Stimulated activated CD4-positive, alpha-beta T cell treated with anti-CD3 and anti-CD28 coated beads, Interleukin-2, amount 100 ng/mL, for 24 hours (primary cell): ENCODE results near the gene TAF6.
A peak's percentile ranks its signal among the peaks of the same experiment; 100 is the strongest.

Experiments
- DNase-seq, 2 donors: peaks; one replicate each; pipeline ENCODE4 v3.0.0-alpha.2; 2020

Gene TAF6

DNA sequence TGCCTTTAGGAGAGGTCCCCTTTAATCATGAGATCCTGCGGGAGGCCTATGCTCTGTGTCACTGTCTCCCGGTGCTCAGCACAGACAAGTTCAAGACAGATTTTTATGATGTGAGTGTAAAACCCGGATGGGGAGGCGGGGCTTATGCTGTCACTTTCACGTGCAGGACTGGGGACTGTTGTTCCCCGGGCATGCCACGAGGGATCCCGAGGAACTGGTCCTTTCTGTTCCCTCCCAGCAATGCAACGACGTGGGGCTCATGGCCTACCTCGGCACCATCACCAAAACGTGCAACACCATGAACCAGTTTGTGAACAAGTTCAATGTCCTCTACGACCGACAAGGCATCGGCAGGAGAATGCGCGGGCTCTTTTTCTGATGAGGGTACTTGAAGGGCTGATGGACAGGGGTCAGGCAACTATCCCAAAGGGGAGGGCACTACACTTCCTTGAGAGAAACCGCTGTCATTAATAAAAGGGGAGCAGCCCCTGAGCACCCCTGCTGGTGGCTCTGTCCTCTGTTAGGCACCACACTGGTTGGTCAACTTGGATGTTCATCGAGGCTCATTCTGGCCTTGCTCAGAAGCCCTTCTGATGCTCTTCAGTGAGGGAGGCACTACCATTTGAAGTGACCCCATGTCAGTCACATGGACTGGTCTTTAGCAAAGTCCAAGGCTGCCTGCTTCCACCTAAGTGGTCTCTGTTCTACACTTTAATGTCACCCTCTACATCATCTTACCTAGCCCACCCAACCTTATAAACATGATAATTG lies 27.6 kb downstream of the TAF6 start:
- DNase-seq = peak; percentile 31 to 40

DNA sequence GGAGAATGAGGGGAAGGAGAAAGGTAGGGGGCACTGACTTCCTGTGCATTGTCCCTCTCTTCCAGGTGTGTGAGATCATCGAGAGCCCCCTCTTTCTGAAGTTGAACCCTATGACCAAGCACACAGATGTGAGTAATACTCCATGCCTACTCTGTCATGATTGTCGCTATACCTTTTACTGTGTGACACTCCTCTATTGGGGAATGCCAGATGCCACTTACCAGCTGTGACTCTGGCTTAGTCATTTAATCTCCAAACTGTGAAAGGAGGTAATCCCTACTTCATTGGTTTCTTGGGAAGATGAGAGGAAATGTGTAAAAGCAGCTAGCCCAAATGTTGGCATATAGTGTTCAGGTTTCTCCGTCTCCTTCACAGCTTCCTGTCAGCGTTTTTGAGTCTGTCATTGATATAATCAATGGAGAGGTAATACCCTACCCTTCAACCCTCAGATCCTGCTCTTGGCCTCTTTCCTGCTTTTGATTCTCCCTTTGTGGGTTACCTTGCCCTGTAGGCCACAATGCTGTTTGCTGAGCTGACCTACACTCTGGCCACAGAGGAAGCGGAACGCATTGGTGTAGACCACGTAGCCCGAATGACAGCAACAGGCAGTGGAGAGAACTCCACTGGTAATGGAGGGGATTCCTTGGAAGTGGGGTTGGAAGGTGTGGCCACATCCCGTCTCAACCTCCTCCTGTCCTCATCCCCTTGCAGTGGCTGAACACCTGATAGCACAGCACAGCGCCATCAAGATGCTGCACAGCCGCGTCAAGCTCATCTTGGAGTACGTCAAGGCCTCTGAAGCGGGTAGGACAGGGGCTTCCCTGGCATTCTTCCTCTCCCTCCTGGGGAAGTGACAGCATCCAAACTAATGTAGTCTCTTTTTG lies 28.4 kb downstream of the TAF6 start:
- DNase-seq = no peak

DNA sequence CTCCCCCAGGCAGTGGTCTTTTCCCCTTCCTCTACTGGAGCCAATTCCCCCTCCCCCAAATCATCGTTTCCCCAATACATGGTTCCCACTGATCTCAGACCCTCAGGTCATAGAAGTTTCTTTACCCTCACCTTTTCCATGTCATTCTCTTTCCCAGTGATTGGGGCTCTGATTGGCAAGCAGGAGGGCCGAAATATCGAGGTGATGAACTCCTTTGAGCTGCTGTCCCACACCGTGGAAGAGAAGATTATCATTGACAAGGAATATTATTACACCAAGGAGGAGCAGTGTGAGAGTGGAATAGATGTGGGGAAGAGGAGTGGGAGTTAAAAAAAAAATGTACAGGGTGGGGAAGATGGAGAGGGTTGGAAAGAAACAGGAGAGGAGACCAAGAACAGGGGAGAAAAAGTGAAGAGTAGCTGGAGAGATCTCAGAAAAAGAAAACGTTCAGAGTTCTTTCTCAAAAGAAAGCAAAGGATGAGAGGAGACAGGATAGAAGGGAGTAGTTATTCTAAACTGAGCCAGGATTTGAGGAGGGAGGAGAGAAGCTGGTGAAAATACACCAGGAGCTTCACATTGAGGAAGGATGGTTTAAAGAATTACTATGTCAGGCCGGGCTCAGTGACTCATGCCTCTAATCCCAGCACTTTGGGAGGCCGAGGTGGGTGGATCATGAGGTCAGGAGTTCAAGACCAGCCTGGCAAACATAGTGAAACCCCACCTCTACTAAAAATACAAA lies 29.5 kb downstream of the TAF6 start:
- no peak for DNase-seq

DNA sequence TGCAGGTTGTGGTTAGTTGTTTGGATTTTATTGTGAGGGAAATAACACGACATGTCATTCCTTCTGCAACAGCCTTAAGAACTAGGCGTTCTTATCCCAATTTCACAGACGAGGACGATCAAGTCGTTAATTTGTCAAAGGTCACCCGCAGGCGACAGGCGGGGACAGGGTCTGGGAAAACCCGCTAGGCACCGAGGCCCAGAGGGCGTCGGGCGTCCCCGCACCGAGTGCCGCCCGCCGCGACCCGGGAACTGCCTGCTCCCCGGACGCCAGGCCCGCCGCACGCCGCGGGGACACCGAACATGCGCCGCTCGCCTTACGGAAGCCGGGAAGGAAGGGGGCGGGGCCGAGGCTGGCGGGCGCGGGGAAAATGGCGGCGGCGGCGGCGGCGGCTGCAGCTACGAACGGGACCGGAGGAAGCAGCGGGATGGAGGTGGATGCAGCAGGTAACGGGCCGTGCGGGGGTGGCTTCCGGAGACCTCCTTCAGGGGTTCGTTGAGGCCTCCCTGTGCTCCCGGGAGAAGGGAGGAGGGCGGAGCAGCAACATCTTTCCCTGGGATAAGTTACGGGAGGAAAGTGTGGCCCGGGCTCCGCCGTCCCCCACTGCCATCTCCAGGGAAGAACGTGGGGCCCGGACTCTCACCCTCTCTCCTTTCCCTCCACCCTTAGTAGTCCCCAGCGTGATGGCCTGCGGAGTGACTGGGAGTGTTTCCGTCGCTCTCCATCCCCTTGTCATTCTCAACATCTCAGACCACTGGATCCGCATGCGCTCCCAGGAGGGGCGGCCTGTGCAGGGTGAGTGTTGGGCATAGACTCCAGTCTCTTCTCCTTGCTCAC lies 30.3 kb downstream of the TAF6 start, which contains the start of gene COPS6:
COPS6 (plus strand) TSS at position 349 of the 837 bp plus-strand sequence; CDS start at position 371, 22 bp downstream.
- peak; percentile 91 to 92 for DNase-seq

DNA sequence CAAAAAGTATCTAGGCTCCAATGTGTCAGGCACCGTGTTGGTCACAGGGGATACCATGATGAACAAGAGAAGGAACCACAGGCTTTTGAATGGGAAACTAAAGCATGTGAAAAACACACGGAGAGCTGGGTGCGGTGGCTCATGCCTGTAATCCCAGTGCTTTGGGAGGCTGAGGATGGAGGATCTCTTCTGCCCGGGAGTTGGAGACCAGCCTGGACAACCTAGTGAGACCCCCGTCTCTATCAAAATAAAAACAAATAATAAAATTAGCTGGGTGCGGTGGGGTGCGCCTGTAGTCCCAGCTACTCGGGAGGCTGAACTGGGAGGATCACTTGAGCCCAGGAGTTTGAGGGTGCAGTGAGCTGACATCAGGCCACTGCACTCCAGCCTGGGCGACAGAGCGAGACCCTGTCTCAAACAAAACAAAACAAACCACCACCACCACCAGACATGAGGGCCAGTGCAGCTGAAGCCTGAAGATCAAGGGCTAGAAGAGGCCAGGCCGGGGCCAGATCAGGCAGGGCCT lies 31.0 kb downstream of the TAF6 start:
- no peak for DNase-seq

DNA sequence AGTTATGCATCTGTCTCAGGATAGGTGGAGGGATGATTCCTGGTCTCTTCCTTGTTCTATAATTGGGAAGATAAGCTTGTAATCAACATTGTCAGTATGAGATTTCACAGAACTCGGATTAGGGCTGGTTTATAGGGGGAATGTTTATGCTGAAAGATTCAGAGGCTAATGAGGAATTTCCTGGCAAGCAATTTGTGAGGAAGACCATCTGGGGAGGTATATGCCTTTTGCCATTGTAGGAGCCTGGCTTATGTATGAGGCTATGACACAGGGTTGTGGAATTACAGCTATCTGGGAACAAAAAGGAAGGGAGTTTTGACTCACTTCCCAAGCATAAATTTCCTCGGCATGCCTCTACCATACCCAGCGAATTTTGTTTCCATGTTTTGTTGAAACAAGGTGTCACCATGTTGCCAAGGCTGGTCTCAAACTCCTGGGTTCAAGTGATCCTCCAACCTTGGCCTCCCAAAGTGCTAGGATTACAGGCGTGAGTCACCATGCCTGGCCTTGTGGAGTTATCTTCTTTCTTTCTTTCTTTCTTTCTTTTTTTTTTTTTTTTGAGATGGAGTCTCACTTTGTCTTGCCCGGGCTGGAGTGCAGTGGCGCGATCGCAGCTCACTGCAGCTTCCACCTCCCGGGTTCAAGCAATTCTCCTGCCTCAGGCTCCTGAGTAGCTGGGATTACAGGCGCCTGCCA lies 32.0 kb downstream of the TAF6 start:
- no peak for DNase-seq

DNA sequence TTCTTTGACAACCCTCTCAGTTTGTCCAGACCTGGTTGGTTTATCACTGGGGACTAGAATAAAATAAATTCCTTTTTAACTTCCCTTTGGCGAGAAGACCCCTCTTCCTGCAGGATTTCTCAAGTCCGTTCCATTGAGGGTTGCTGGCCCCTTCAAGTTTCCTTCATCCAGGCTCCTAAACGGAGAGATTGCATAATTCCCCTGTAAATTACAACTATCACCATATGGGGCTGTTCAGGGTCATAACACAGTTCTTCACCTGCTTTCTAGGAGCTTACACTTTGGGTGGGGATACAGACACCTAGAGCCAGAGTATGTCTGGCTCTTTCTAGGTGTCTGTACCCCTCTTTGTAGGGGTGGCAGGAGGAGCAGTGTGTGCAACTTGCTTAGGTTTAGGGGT lies 33.6 kb downstream of the TAF6 start:
- no peak for DNase-seq

DNA sequence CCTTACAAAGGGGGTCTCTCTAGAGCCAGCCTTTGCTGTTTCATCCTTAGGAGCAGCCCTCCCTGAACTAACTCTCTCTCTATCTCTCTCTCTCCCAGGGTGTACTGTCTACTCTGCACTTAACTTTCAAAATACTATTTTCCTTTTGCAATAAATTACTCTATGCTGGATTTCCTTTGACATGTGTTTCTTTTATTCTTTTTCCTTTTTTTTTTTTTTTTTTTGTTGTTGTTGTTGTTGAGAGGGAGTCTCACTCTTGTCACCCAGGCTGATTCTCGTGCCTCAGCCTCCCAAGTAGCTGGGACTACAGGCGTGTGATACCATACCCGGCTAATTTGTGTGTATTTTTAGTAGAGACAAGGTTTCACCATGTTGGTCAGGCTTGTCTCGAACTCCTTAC lies 36.2 kb downstream of the TAF6 start:
- DNase-seq = no peak

DNA sequence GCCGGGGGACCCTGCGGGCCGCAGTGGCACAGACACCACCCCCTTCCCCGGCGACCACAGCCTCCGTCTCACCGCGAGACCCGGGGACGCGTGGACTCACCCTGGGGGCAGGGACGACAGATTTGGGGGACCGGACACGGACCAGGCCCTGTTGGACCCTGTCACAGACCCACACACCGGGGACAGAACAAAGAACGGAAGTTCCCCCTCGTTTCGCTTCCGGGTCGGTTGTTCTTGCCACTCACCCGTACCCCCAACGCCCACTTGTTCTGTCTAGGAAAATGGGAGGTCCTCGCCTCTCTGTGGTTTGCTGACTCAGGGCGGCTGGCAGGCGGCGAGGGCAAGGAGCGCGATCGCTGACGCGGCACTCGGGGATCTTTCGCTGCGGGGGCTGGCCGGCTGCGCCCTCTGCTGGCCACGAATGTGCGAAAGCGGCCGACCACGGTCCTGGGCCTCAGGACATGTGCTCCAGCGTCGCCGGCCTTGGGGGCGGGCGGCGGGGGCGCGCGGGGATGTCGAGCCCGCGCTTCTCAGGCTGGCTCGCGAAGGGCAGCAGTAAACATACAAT lies 37.5 kb downstream of the TAF6 start, which contains the start of gene ZNF3:
ZNF3 (minus strand) TSS at position 189 of the 568 bp plus-strand sequence. CDS start 4,366 bp downstream, outside the sequence.
- peak; percentile 97 to 98 for DNase-seq

DNA sequence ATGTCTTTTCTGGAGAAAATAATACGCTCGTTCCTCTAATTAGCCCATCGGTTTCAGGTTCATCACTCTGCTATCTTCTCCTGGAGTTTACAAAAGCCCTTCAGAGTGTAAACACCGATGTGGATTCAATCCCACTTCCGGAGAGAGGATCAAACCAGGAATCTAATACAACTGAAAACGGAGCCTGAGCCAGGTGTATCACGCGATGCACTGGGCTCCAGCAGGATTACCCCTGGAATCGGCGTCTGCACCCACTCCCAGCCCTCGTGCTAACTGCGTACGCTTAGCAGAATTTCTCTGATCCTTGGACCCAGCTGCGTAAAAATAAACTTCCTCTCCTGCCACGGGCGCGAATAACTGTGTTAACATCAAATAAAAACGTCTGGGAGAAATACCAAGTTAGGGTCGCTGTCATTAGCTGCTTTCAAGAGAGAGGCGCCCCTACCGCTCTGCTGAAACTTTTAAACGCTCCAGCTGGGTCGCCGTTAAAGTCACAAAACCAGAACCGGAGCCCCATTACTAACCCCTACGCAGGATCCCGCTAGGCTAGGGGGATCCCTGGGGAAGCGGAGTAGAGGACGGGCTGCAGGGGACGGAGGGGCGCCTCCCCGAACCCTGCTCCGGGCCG lies 38.1 kb downstream of the TAF6 start:
- no peak for DNase-seq

DNA sequence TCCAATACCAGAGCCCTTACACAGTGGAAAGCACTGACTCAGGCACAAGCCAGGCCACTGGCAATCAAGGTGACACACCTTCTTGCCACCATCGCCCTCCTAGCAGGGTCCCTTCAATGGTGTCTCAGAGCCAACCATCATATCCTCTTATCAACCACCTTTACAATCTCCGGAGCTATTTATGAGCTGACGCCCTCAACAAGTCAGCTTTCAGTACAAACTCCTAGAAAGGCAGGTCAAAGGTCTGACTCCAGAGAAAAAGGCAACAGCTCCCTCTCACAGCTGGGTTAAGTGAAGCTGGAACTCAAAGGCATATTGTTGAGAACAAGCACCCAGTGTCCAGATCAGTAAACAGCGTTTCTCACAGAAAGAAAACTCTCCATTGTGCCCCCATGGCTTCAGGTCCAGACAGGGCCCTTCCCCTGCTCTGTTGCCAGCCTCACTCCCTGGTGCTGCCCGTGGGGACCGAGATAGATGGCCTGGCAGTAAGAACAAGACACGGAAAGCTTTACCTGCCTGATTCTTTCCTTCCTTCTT lies 40.1 kb downstream of the TAF6 start:
- no peak for DNase-seq

DNA sequence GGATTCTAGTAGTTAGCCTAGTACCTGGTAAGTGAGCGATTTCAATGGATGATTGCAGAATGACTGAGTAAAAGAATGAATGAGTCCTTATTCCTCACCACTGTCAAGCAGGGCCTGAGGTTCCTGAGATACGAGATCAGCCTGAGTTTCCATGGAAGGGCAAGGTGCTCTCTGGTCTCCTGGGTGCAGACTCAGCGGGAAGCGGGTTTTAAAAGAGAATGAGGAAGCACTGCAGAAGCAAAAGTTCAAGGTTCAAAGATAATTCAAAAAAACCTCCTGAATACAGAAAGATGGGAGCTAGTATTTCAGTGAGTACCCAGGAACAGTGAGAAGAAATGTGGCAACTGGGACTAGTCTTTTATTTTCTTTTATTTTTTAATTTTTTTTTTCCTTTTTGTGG lies 42.0 kb downstream of the TAF6 start:
- DNase-seq = no peak

DNA sequence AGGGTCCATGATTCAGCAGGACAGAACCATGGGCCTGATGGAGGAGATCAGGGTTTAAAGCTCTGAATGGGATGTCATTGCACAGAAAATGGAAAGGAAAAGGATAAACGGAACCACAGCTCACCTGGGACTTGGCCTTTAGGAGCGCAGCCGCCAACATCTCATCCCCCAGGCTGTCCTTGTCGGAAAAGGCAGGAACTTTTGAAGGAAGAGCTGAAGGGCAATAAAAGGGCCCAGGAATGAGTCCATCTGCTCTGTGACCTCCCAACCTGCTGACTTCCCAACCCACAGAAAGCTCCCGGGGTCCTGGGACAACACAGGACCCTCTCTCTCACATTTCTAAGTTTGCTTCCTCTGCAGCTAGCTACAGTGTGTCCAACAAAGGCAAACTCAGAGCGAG lies 43.7 kb downstream of the TAF6 start:
- DNase-seq = no peak

DNA sequence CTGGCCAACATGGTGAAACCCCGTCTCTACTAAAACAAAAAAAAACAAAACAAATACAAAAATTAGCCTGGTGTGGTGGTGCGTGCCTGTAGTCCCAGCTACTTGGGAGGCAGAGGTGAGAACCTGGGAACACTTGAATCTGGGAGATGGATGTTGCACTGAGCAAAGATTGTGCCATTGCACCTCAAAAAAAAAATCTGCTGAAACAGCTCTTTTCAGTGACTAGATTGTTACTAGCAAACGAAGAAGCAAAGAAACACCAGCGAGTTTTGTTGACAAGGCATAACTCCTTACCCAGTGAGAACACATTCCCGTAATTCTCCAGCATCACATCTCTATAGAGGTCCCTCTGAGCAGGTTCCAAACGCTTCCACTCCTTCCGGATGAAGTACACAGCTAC lies 44.3 kb downstream of the TAF6 start:
- DNase-seq = no peak

DNA sequence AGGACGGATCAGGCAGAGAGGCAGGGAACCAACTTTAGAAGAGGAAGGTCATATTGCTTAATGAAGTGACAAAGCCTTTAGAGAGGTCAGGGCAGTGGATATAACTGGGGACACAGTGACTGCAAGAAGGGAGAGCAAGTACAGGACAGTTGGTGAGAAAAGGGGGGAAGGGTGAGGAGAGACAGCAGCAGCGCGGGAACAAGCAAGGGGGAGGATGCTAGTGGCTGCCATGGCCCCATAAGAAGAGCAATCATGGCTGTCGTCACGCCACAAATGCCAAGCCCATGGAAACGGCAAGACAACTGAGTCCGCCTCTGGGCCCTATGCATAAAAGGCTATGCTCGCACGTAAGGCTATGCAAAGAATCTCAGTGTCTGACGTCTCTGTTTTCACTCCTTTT lies 46.7 kb downstream of the TAF6 start:
- DNase-seq = no peak

DNA sequence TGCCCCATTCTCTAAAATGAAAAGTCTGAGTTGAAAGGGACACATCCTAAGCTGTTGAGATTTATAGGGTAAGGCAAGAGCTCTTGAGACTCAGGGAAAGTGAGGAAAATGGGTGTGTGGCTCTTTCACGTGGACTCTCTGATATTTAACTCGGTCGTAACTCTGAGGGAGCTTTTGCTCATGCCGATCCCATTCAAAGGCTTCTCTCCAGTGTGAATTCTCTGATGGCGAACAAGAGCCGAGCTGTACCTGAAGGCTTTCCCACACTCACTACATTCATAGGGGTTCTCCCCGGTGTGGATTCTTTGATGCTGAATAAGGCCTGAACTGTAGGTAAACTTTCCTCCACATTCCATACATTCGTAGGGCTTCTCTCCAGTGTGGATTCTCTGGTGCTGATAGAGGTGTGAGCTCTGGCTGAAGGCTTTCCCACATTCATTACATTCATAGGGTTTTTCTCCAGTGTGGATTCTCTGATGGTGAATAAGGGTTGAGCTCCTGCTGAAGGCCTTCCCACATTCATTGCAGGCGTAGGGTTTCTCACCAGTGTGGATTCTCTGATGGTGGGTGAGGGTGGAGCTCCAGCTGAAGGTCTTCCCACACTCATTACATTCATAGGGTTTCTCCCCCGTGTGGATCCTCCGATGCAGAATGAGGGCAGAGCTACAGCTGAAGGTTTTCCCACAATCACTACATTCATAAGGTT lies 48.0 kb downstream of the TAF6 start:
- DNase-seq = no peak

DNA sequence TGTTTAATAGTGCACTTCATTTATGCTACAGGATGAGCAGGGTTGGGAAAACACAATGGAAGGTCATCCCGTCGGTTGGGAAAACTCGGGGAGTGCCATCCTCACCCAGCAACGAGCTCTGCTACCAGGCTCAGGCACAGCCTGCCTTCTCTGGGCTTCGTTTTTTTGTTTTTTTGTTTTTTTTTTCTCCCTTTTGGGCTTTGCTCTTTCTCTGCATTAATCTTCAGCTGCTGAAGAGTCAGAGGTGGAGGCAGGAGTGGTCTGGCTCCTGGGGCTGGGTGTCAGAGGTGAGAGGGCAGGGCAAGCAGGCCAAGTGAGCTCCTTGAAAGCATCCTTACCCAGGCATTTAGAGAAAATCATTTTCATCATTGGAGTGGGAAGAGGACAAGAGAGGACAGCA lies 49.2 kb downstream of the TAF6 start:
- DNase-seq = no peak

DNA sequence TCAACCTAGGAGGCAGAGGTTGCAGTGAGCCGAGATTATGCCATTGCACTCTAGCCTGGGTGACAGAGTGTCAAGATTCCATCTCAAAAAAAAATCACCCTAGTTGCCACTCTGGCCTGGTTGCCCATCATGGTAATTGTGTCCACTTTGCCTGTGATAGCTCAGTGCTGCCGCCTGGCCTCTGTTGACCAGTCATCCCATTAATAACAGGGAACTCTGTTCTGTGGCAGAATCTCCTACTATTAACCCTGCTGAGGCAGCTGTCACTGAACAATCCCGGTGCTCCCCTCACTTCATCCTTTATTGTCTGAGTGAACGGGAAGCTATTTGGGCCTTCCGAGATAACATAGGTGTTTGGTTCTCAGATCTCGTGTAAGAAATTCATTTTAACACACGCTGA lies 52.2 kb downstream of the TAF6 start:
- no peak for DNase-seq

DNA sequence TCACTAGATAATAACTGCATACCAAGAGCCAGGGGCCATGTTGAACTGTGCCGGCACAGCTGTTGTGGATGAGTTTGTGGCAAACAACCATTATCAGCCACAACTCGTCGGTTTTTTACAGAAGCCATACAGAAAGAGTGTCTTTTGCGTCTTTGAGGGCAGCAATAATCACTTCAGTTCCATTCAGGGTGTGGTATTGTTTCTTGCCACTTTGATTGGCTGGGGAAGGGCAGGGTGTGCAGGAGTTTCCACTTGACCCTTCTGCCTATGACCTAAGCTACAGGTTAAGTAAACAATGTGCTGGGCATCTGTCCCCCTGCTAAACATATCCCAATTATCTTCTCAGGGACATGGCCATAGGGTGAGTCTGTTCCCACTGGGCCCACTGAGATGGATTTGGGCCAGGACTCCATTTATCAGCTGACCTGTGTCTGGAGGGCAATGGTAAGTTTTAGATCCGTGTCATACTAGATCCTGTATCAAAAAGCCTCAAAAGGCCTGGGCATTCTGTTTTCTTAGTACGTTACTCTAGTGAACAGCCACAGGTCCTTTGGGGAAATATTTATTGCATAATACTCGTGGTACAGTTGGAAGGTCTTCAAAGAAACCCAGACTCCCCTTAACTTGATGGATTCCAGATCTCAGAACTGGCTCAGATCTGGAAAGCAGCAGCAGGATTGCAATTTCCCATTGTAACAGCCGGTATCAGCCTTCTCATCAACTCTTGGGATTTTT lies 53.5 kb downstream of the TAF6 start:
- DNase-seq = no peak
